Body of pancreas (tissue), 4 donors: ENCODE data around the gene KANSL3.

ENCODE experiments used
- CTCF ChIP-seq, 7 experiments: fragments of 450-650 bp in 4 of 7; fragments of 200-600 bp in 3 of 7; sonication (generic) in 3 of 7; IDR thresholded peaks; one replicate each; pipeline ENCODE4 v1.5.1; 2016 to 2019; ENCODE audit warnings: antibody characterized with exemption in 7 of 7
- POLR2A ChIP-seq, 3 donors: fragments of 450-650 bp; IDR thresholded peaks; one replicate each; pipeline ENCODE4 v1.6.1; 2016; ENCODE audit warnings: antibody characterized with exemption in 3 of 3, mild to moderate bottlenecking in 2 of 3

- TF ChIP-seq CTCF (IDR thresholded peaks at IDR 0.05) (no peak), POLR2A (IDR thresholded peaks at IDR 0.05) (no peak)
Observed at GRCh38 chr2:96680561-96681141, 42.5 kb upstream of the KANSL3 start.
